ENCODE data around the gene LYPLA2. TPM values are rescaled to one million over a fixed set of nuclear protein-coding genes. Genes with fewer than 3 reads are reported as not detected.

LYPLA2 gene
- total RNA-seq, 1 donor from 2014 or later, result 75.5 TPM

- no peak for TF ChIP-seq CTCF (IDR thresholded peaks at IDR 0.05; ENCODE audit: unreplicated experiment)
- Mint-ChIP-seq H3K27me3 (ENCODE audit: low read depth) (no peaks in the 10 kb centered on the region), H3K9me3 (no peaks in the 10 kb centered on the region), H3K4me3 (no peak overlapping the region), H3K36me3 (peaks cover 12% of the 10 kb centered on the region), H3K27ac (no peak overlapping the region), H3K4me1 (no peaks in the 10 kb centered on the region)
- DNase-seq (ENCODE audit: low spot score in 2 of 2, unreplicated experiment in 2 of 2), result no peak
These were observed 25.4 kb downstream of the LYPLA2 start for GRCh38 chr1:23816361-23816760.

GRCh38 chr1:23816906-23817305, 26.0 kb downstream of the LYPLA2 start:
- no peak for DNase-seq (ENCODE audit: low spot score in 2 of 2, unreplicated experiment in 2 of 2)
- no peaks in the 10 kb centered on the region for H3K4me1 Mint-ChIP-seq
- peaks cover 10% of the 10 kb centered on the region for H3K36me3 Mint-ChIP-seq
- H3K27me3 Mint-ChIP-seq (ENCODE audit: low read depth), result no peaks in the 10 kb centered on the region
- H3K9me3 Mint-ChIP-seq, result no peaks in the 10 kb centered on the region
- no peak overlapping the region for H3K27ac Mint-ChIP-seq
- no peak for TF ChIP-seq CTCF (IDR thresholded peaks at IDR 0.05; ENCODE audit: unreplicated experiment)
- no peak overlapping the region for H3K4me3 Mint-ChIP-seq

- no peaks in the 10 kb centered on the region for H3K4me1 Mint-ChIP-seq
These were observed 26.7 kb downstream of the LYPLA2 start for GRCh38 chr1:23817633-23818032.

GRCh38 chr1:23823767-23824166, 32.8 kb downstream of the LYPLA2 start:
- H3K4me1 Mint-ChIP-seq, result peaks cover 13% of the 10 kb centered on the region
- no peak for TF ChIP-seq CTCF (IDR thresholded peaks at IDR 0.05; ENCODE audit: unreplicated experiment)
- peak overlapping the region; percentile 28 for H3K27ac Mint-ChIP-seq
- H3K9me3 Mint-ChIP-seq, result no peaks in the 10 kb centered on the region
- DNase-seq (ENCODE audit: low spot score in 2 of 2, unreplicated experiment in 2 of 2), result no peak
- peak overlapping the region; percentile 96 for H3K4me3 Mint-ChIP-seq
- no peaks in the 10 kb centered on the region for H3K36me3 Mint-ChIP-seq
- H3K27me3 Mint-ChIP-seq (ENCODE audit: low read depth), result no peaks in the 10 kb centered on the region

More at GRCh38 chr1:23817633-23818032, 26.7 kb downstream of the LYPLA2 start:
- H3K4me3 Mint-ChIP-seq, result no peak overlapping the region
- DNase-seq (ENCODE audit: low spot score in 2 of 2, unreplicated experiment in 2 of 2), result no peak
- no peaks in the 10 kb centered on the region for H3K9me3 Mint-ChIP-seq
- TF ChIP-seq CTCF (IDR thresholded peaks at IDR 0.05; ENCODE audit: unreplicated experiment), result no peak
- peaks cover 6% of the 10 kb centered on the region for H3K36me3 Mint-ChIP-seq
- H3K27me3 Mint-ChIP-seq (ENCODE audit: low read depth), result no peaks in the 10 kb centered on the region
- H3K27ac Mint-ChIP-seq, result no peak overlapping the region

- DNase-seq (ENCODE audit: low spot score in 2 of 2, unreplicated experiment in 2 of 2), result no peak
- peak overlapping the region; percentile 96 for H3K4me3 Mint-ChIP-seq
- TF ChIP-seq CTCF (IDR thresholded peaks at IDR 0.05; ENCODE audit: unreplicated experiment), result no peak
- peaks cover 13% of the 10 kb centered on the region for H3K4me1 Mint-ChIP-seq
- H3K9me3 Mint-ChIP-seq, result no peaks in the 10 kb centered on the region
- H3K27ac Mint-ChIP-seq, result peak overlapping the region; percentile 97
- no peaks in the 10 kb centered on the region for H3K36me3 Mint-ChIP-seq
- no peaks in the 10 kb centered on the region for H3K27me3 Mint-ChIP-seq (ENCODE audit: low read depth)
These were observed 33.7 kb downstream of the LYPLA2 start for GRCh38 chr1:23824711-23825075.
